IMR-90 (cell line): ENCODE results near the gene CLEC2A. TPM values are rescaled to one million over a fixed set of nuclear protein-coding genes. Genes with fewer than 3 reads are reported as not detected.
A peak's percentile ranks its signal among the peaks of the same experiment; 100 is the strongest.

Experiments used
- ATAC-seq: fragments of 200-7000 bp; cut with Tn5 transposase; 2 replicates; pipeline ENCODE4 v1.9.1; 2020; ENCODE audit warnings: low read depth, mild to moderate bottlenecking, moderate library complexity
- BruUV-seq: library from RNA; stranded (reverse); fragments of 400-500 nt; replicated peaks from 2 replicates; lab custom pipeline; 2021; lab: Mats Ljungman, UMichigan
- CTCF ChIA-PET: fragments of 300-600 bp; formaldehyde crosslinking; extraction: SDS; loops from one replicate; lab custom pipeline; 2021; ENCODE audit warnings: antibody characterized with exemption; lab: Yijun Ruan, JAX
- POLR2A ChIA-PET: fragments of 300-600 bp; sonication (Branson Sonifier 250); formaldehyde crosslinking; loops from one replicate; lab custom pipeline; 2022; ENCODE audit warnings: antibody characterized with exemption; ENCODE audit not compliant: unreplicated experiment; lab: Charles Lee
- DNase-seq: peaks from one replicate; pipeline ENCODE4 v3.0.0; 2013
- H2AFZ ChIP-seq: replicated peaks from 2 replicates; pipeline ENCODE3; 2013; ENCODE audit warnings: low read length, mild to moderate bottlenecking; ENCODE audit not compliant: poor library complexity
- H2AK5ac ChIP-seq: 2 replicates; pipeline ENCODE4 v1.6.1; 2013; ENCODE audit warnings: low read depth, low read length, inconsistent platforms
- H2AK9ac ChIP-seq: replicated peaks from 2 replicates; pipeline ENCODE3; 2013; ENCODE audit warnings: mild to moderate bottlenecking, low read depth, low read length, moderate library complexity; ENCODE audit not compliant: poor library complexity
- H2BK120ac ChIP-seq: 2 replicates; pipeline ENCODE4 v1.6.1; 2013; ENCODE audit warnings: low read depth, low read length, inconsistent platforms
- H2BK15ac ChIP-seq: 3 replicates; pipeline ENCODE4 v1.6.1; 2013; ENCODE audit warnings: low read depth, low read length, inconsistent platforms
- H2BK20ac ChIP-seq: 2 replicates; pipeline ENCODE4 v1.6.1; 2013; ENCODE audit warnings: low read depth, mild to moderate bottlenecking, inconsistent platforms, low read length, moderate library complexity
- H2BK5ac ChIP-seq: 2 replicates; pipeline ENCODE4 v1.6.1; 2013; ENCODE audit warnings: mild to moderate bottlenecking, low read depth, low read length, inconsistent platforms; ENCODE audit not compliant: poor library complexity, severe bottlenecking
- H3K14ac ChIP-seq: replicated peaks from 2 replicates; pipeline ENCODE4 v1.6.1; 2013; ENCODE audit warnings: low read depth, low read length, inconsistent platforms
- H3K18ac ChIP-seq: 2 replicates; pipeline ENCODE4 v1.6.1; 2013; ENCODE audit warnings: low read depth, low read length, control low read depth
- H3K23ac ChIP-seq: 2 replicates; pipeline ENCODE4 v1.6.1; 2013; ENCODE audit warnings: low read depth, low read length, inconsistent platforms
- H3K27ac ChIP-seq: 2 replicates; pipeline ENCODE4 v1.5.1; 2013; ENCODE audit warnings: mild to moderate bottlenecking, control low read depth, low read length; ENCODE audit not compliant: insufficient read depth
- H3K27me3 ChIP-seq: 2 replicates; pipeline ENCODE4 v1.6.1; 2013; ENCODE audit warnings: low read length; ENCODE audit not compliant: control insufficient read depth, insufficient read depth
- H3K36me3 ChIP-seq: 2 replicates; pipeline ENCODE4 v1.6.1; 2013; ENCODE audit warnings: low read length, mixed read lengths; ENCODE audit not compliant: control insufficient read depth, insufficient read depth
- H3K4ac ChIP-seq: 2 replicates; pipeline ENCODE4 v1.6.1; 2013; ENCODE audit warnings: low read depth, low read length, inconsistent platforms
- H3K4me1 ChIP-seq: 2 replicates; pipeline ENCODE4 v1.6.1; 2013; ENCODE audit warnings: low read length, mixed read lengths; ENCODE audit not compliant: control insufficient read depth, insufficient read depth
- H3K4me2 ChIP-seq: 2 replicates; pipeline ENCODE4 v1.6.1; 2013; ENCODE audit warnings: low read depth, mild to moderate bottlenecking, control low read depth, low read length, moderate library complexity
- H3K4me3 ChIP-seq: 2 replicates; pipeline ENCODE4 v1.5.1; 2013; ENCODE audit warnings: low read depth, mild to moderate bottlenecking, control low read depth, low read length, moderate library complexity; ENCODE audit not compliant: insufficient read depth
- H3K56ac ChIP-seq: 2 replicates; pipeline ENCODE4 v1.6.1; 2013; ENCODE audit warnings: low read length, inconsistent platforms; ENCODE audit not compliant: insufficient read depth; ENCODE audit errors: extremely low read depth
- H3K79me1 ChIP-seq, 2 experiments: 2 replicates each; pipeline ENCODE4 v1.6.1; 2013; ENCODE audit warnings: low read length in 2 of 2, inconsistent platforms in 1 of 2, low read depth in 1 of 2
- H3K9ac ChIP-seq: 2 replicates; pipeline ENCODE4 v1.6.1; 2013; ENCODE audit warnings: low read depth, low read length, control low read depth
- H3K9me1 ChIP-seq: 2 replicates; pipeline ENCODE4 v1.6.1; 2013; ENCODE audit warnings: low read length, inconsistent platforms; ENCODE audit not compliant: insufficient read depth
- H3K9me3 ChIP-seq: 2 replicates; pipeline ENCODE4 v1.6.1; 2013; ENCODE audit warnings: low read length; ENCODE audit not compliant: control insufficient read depth, insufficient read depth
- H4K20me1 ChIP-seq: 2 replicates; pipeline ENCODE4 v1.6.1; 2013; ENCODE audit warnings: low read length, inconsistent platforms; ENCODE audit not compliant: insufficient read depth
- H4K5ac ChIP-seq: 2 replicates; pipeline ENCODE4 v1.6.1; 2013; ENCODE audit warnings: mild to moderate bottlenecking, low read depth, low read length, control low read depth
- H4K8ac ChIP-seq, 2 experiments: 2 replicates each; pipeline ENCODE4 v1.6.1; 2013; ENCODE audit warnings: low read depth in 2 of 2, low read length in 2 of 2, control low read depth in 1 of 2, inconsistent platforms in 1 of 2
- H4K91ac ChIP-seq: 2 replicates; pipeline ENCODE4 v1.6.1; 2013; ENCODE audit warnings: low read depth, low read length, inconsistent platforms; ENCODE audit not compliant: insufficient read depth
- CTCF ChIP-seq: conservative IDR thresholded peaks from 2 replicates; pipeline ENCODE4 v1.5.1; 2012; ENCODE audit warnings: mild to moderate bottlenecking, low read depth, low read length, improper control_type of control experiment
- FOS ChIP-seq: fragments of 150-350 bp; IDR thresholded peaks from 2 replicates; pipeline ENCODE4 v1.6.1; 2016; ENCODE audit warnings: low read depth, low read length
- MXI1 ChIP-seq: IDR thresholded peaks from 2 replicates; pipeline ENCODE4 v1.6.1; 2012; ENCODE audit warnings: low read depth, mild to moderate bottlenecking, low read length, moderate library complexity, borderline replicate concordance
- RAD21 ChIP-seq: IDR thresholded peaks from 2 replicates; pipeline ENCODE4 v1.6.1; 2012; ENCODE audit warnings: low read length, improper control_type of control experiment
- RFX5 ChIP-seq: IDR thresholded peaks from 2 replicates; pipeline ENCODE4 v1.8.0; 2012; ENCODE audit warnings: low read depth, mild to moderate bottlenecking, low read length, moderate library complexity
- SMC3 ChIP-seq: fragments of 150-350 bp; IDR thresholded peaks from 2 replicates; pipeline ENCODE4 v1.6.1; 2016; ENCODE audit warnings: low read depth, mild to moderate bottlenecking, antibody characterized with exemption, low read length, moderate library complexity
- WGBS, 2 experiments: methylation state at CpG; one replicate each; pipeline versions ENCODE4 v1.1.5 to v1.1.7; 2013; ENCODE audit warnings: missing lambda C conversion rate in 2 of 2; ENCODE audit not compliant: insufficient read length in 1 of 2; ENCODE audit errors: extremely low coverage in 2 of 2; 5-methylcytosine and 5-hydroxymethylcytosine counted together
- dilution Hi-C: fragments of 300-500 bp; cut with HindIII; formaldehyde crosslinking; loops from one replicate; pipeline ENCODE4 v1.14.3; 2018; ENCODE audit warnings: low sequenced_read_pairs; ENCODE audit not compliant: unreplicated experiment
- in situ Hi-C: fragments of 300-500 bp; cut with MboI; formaldehyde crosslinking; loops from 3 replicates; pipeline ENCODE4 v1.14.3; 2019; ENCODE audit warnings: low sequenced_read_pairs, inconsistent platforms, mixed read lengths
- intact Hi-C: fragments of 100-400 bp; cut with micrococcal nuclease; formaldehyde crosslinking; loops from 2 replicates; pipeline ENCODE4 v1.10.0; 2022
- polyA plus RNA-seq, 3 experiments: library from polyadenylated mRNA; depleted of rRNA; stranded (reverse); fragments of >200 nt; gene quantifications; 2 replicates each; pipeline ENCODE4 v1.2.3, GENCODE V29; 2012; ENCODE audit warnings: low replicate concordance in 1 of 3
- total RNA-seq: library from RNA; depleted of rRNA; stranded (reverse); fragments of >200 nt; gene quantifications from 2 replicates; pipeline ENCODE4 v1.2.3, GENCODE V29; 2012

The CLEC2A gene
- total and polyA plus RNA-seq, 2 of the 4 experiments (the other 2 are of a cell fraction), result not detected

- ChIA-PET CTCF (interaction anchor here (1.0 to 4.5 kb wide), 3 partner anchors 18 to 175 kb away, joined by 3 to 16 read pairs (median 3); no protein-coding TSS in a partner anchor), POLR2A (no interaction called here)
- no peak overlapping the region for H2BK5ac ChIP-seq
- in situ Hi-C loops (loop anchor here (5.0 to 10.0 kb wide), 2 partner anchors 111 to 179 kb away; no protein-coding TSS in a partner anchor), dilution Hi-C loops (no loop called here), intact Hi-C loops (loop anchor here (1.0 to 5.0 kb wide), 3 partner anchors 112 to 216 kb away; no protein-coding TSS in a partner anchor)
- TF ChIP-seq SMC3, result peak; percentile 56
- TF ChIP-seq MXI1, result no peak
- no peak for TF ChIP-seq RFX5
- TF ChIP-seq RAD21, result peak; percentile 47
- TF ChIP-seq CTCF, result peak; percentile 55
- TF ChIP-seq FOS, result no peak
- no peak overlapping the region for H3K14ac ChIP-seq
- no peaks in the 10 kb centered on the region; the same call in 1 of the 2 replicates for H3K27me3 ChIP-seq
- no peak overlapping the region for H3K56ac ChIP-seq
- no peaks in the 10 kb centered on the region for H3K4me1 ChIP-seq
- no peak overlapping the region for H4K91ac ChIP-seq
- H3K79me1 ChIP-seq, result no peaks in the 10 kb centered on the region
- no peaks in the 10 kb centered on the region for H3K36me3 ChIP-seq
- no peak overlapping the region for H2BK120ac ChIP-seq
- H3K4me3 ChIP-seq, result no peak overlapping the region
- DNase-seq, result peak; percentile 41
- no peak overlapping the region for H2BK20ac ChIP-seq
- peak; percentile 75 for ATAC-seq
- H4K8ac ChIP-seq, result no peak overlapping the region
- peak overlapping the region; percentile 84 for H2AFZ ChIP-seq
- H4K5ac ChIP-seq, result no peak overlapping the region
- WGBS, 2 experiments, result 7% methylated on average over 2 of the region's 5 CpGs; no CpG with 5 or more reads in 1 of the 2 experiments
- no peaks in the 10 kb centered on the region for H4K20me1 ChIP-seq
- H2AK9ac ChIP-seq, result no peak overlapping the region
- no peaks in the 10 kb centered on the region for H3K9me1 ChIP-seq
- no peak overlapping the region for H3K4ac ChIP-seq
- H3K9ac ChIP-seq, result no peak overlapping the region
- no peak overlapping the region for H2AK5ac ChIP-seq
- H3K4me2 ChIP-seq, result peak overlapping the region; percentile 88
- no peak overlapping the region for H3K18ac ChIP-seq
- no TSS peak for BruUV-seq
- H3K23ac ChIP-seq, result no peak overlapping the region
- no peak overlapping the region for H2BK15ac ChIP-seq
- H3K9me3 ChIP-seq, result no peaks in the 10 kb centered on the region
- no peak overlapping the region for H3K27ac ChIP-seq
Measured at GRCh38 chr12:9925705-9926393, 6.3 kb downstream of the CLEC2A start.
